HFFc6 (cell line): Measurements from ENCODE around the gene OCIAD1. TPM values are rescaled to one million over a fixed set of nuclear protein-coding genes. Genes with fewer than 3 reads are reported as not detected.

Source experiments
- DNase-seq: peaks from one replicate; pipeline ENCODE4 v3.0.0-alpha.2; 2018
- H3K27ac Mint-ChIP-seq: 2 replicates; pipeline ENCODE4 v1.8.0; 2020; ENCODE audit warnings: mild to moderate bottlenecking, mixed read lengths
- H3K27me3 Mint-ChIP-seq: 2 replicates; pipeline ENCODE4 v1.8.0; 2021; ENCODE audit warnings: mild to moderate bottlenecking, moderate library complexity, mixed read lengths; ENCODE audit not compliant: insufficient read depth
- H3K36me3 Mint-ChIP-seq: 2 replicates; pipeline ENCODE4 v1.8.0; 2021; ENCODE audit warnings: low read depth, mixed read lengths
- H3K4me1 Mint-ChIP-seq: 2 replicates; pipeline ENCODE4 v1.8.0; 2020; ENCODE audit warnings: low read depth, mixed read lengths
- H3K4me3 Mint-ChIP-seq: 2 replicates; pipeline ENCODE4 v1.8.0; 2020; ENCODE audit warnings: mild to moderate bottlenecking, moderate library complexity, mixed read lengths
- H3K9me3 Mint-ChIP-seq: 2 replicates; pipeline ENCODE4 v1.8.0; 2020; ENCODE audit warnings: mild to moderate bottlenecking, mixed read lengths
- CTCF ChIP-seq: fragments of 200-600 bp; sonication (generic); IDR thresholded peaks from 2 replicates; pipeline ENCODE4 v1.5.0; 2021; ENCODE audit warnings: antibody characterized with exemption, mild to moderate bottlenecking
- total RNA-seq, 6 experiments: library from RNA; stranded (reverse); fragmentation: NEBNext Ultra II Directional; extraction: Animal tissue kit (Norgen Biotek cat#: 25700); gene quantifications; 2 replicates in 1 of 6; 3 replicates in 5 of 6; pipeline ENCODE4 v1.2.3, GENCODE V29; 2021

OCIAD1 gene
- total RNA-seq, 6 experiments from 2014 or later = 125 to 153 (median 136) TPM

DNA sequence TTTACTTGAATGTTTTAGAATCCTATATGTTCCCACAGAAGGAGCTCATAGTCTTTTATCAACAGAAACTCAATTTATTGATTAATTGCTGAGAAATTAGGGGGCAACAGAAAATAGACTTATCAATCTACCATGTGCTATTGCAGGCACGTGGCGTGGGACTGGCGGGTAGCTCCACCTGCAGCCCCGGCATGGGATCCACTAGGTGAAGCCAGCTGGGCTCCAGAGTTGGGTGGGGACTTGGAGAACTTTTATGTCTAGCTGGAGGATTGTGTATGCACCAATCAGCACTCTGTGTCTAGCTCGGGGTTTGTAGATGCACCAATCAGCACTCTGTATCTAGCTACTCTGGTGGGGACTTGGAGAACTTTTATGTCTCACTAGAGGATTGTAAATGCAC is 3.3 kb upstream of the OCIAD1 start:
- Mint-ChIP-seq H3K27ac (no peak overlapping the region), H3K4me3 (no peak overlapping the region), H3K4me1 (peaks cover 23% of the 10 kb centered on the region), H3K27me3 (peaks cover 10% of the 10 kb centered on the region), H3K9me3 (peaks cover 4% of the 10 kb centered on the region; the same call in 1 of the 2 replicates), H3K36me3 (peaks cover 15% of the 10 kb centered on the region)
- no peak for TF ChIP-seq CTCF
- DNase-seq = no peak

DNA sequence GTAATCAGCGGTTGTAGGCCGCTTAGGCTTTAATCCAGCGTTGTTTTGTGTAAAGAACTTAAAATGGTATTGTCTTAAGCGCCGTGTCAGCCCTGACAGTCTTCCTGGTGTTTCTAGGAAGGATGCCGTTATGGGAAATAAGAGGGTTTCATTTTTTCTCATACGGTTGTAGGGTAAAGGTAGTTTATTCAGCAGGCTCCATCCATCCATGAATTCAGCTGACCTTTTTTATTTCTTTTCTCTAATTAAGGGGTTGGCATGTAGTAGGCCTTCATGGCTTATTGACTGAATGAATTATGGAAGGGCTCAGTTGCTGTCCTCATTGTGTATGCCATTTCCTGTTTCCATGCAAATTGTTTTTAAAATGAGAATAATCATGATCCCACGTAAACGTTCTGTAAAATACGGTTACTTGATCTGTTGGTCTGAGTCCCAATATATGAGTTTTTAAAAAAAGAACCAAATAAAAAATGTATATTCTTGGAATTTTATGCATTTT is 693 bp downstream of the OCIAD1 start:
- DNase-seq = no peak
- Mint-ChIP-seq H3K36me3 (peaks cover 33% of the 10 kb centered on the region), H3K27me3 (peaks cover 8% of the 10 kb centered on the region), H3K4me3 (peak overlapping the region; percentile 96), H3K4me1 (peaks cover 29% of the 10 kb centered on the region), H3K27ac (peak overlapping the region; percentile 99), H3K9me3 (peaks cover 4% of the 10 kb centered on the region; the same call in 1 of the 2 replicates)
- no peak for TF ChIP-seq CTCF

DNA sequence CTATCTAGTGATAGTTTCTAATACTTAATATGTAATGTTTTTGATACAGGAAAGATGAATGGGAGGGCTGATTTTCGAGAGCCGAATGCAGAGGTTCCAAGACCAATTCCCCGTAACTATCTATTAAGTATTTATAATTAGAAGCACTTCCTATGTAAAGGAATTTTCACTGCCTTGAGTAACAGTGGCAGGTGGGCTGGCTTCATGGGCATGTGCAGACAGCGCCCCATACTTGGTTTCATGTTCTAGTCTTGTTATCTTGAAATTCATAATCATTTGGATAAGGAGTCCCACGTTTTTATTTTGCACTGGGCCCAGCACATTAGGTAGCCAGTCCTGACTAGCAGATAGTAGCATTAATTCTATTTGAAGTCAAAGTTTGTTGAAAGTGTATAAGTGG is 1.7 kb downstream of the OCIAD1 start:
- H3K27ac Mint-ChIP-seq = peak overlapping the region; percentile 99; the same call in 1 of the 2 replicates
- DNase-seq = no peak

GRCh38 chr4:48836658-48837057 is 5.8 kb downstream of the OCIAD1 start:
- Mint-ChIP-seq H3K27ac (no peak overlapping the region), H3K4me3 (no peak overlapping the region), H3K27me3 (no peaks in the 10 kb centered on the region), H3K36me3 (peaks cover 28% of the 10 kb centered on the region), H3K4me1 (peaks cover 16% of the 10 kb centered on the region), H3K9me3 (no peaks in the 10 kb centered on the region)
- DNase-seq = no peak
- no peak for TF ChIP-seq CTCF

More for the DNA sequence above, 1.7 kb downstream of the OCIAD1 start:
- Mint-ChIP-seq H3K4me3 (peak overlapping the region; percentile 96), H3K36me3 (peaks cover 34% of the 10 kb centered on the region), H3K9me3 (peaks cover 4% of the 10 kb centered on the region; the same call in 1 of the 2 replicates), H3K4me1 (peaks cover 29% of the 10 kb centered on the region), H3K27me3 (peaks cover 6% of the 10 kb centered on the region)
- no peak for TF ChIP-seq CTCF

GRCh38 chr4:48841045-48841827 is 10.3 kb downstream of the OCIAD1 start:
- Mint-ChIP-seq H3K36me3 (peaks cover 35% of the 10 kb centered on the region), H3K9me3 (no peaks in the 10 kb centered on the region), H3K27ac (no peak overlapping the region), H3K27me3 (no peaks in the 10 kb centered on the region), H3K4me1 (peaks cover 3% of the 10 kb centered on the region; the same call in 1 of the 2 replicates), H3K4me3 (no peak overlapping the region)
- no peak for DNase-seq
- no peak for TF ChIP-seq CTCF
